Calu3 (cell line): ENCODE measurements around the gene GOLGA3. TPM values are rescaled to one million over a fixed set of nuclear protein-coding genes. Genes with fewer than 3 reads are reported as not detected.

ENCODE experiments used
- BruUV-seq: library from RNA; stranded (reverse); fragments of 400-500 nt; replicated peaks from 2 replicates; lab custom pipeline; 2021; lab: Mats Ljungman, UMichigan
- CTCF ChIA-PET: fragments of 300-600 bp; sonication (Branson Sonifier 250); formaldehyde crosslinking; loops from one replicate; lab custom pipeline; 2022; ENCODE audit warnings: antibody characterized with exemption; lab: Charles Lee
- DNase-seq: peaks from one replicate; pipeline ENCODE4 v3.0.0; 2022
- H3K27ac Mint-ChIP-seq: one replicate; pipeline ENCODE4 v1.8.0; 2022; ENCODE audit warnings: mixed read lengths; ENCODE audit not compliant: unreplicated experiment
- H3K27me3 Mint-ChIP-seq: one replicate; pipeline ENCODE4 v1.8.0; 2022; ENCODE audit warnings: mixed read lengths; ENCODE audit not compliant: unreplicated experiment
- H3K36me3 Mint-ChIP-seq: one replicate; pipeline ENCODE4 v1.8.0; 2022; ENCODE audit warnings: mild to moderate bottlenecking, moderate library complexity, mixed read lengths; ENCODE audit not compliant: insufficient read depth, unreplicated experiment
- H3K4me1 Mint-ChIP-seq: one replicate; pipeline ENCODE4 v1.8.0; 2022; ENCODE audit warnings: mild to moderate bottlenecking, low read depth, mixed read lengths; ENCODE audit not compliant: unreplicated experiment
- H3K4me3 Mint-ChIP-seq: one replicate; pipeline ENCODE4 v1.8.0; 2022; ENCODE audit warnings: mild to moderate bottlenecking, low read depth, moderate library complexity, mixed read lengths; ENCODE audit not compliant: unreplicated experiment
- H3K9me3 Mint-ChIP-seq: one replicate; pipeline ENCODE4 v1.8.0; 2022; ENCODE audit warnings: low read depth, mixed read lengths; ENCODE audit not compliant: unreplicated experiment
- intact Hi-C: fragments of 100-400 bp; cut with micrococcal nuclease; formaldehyde crosslinking; loops from one replicate; pipeline ENCODE4 v1.10.0; 2022; ENCODE audit not compliant: unreplicated experiment
- total RNA-seq: library from RNA; stranded (reverse); gene quantifications from 2 replicates; pipeline ENCODE4 v1.2.3, GENCODE V29; 2022
- TF ChIP-seq, protein P1 (sequence below): fragments of 200-600 bp; IDR thresholded peaks from one replicate; pipeline ENCODE4 v1.8.0; 2022; ENCODE audit warnings: antibody characterized with exemption; ENCODE audit not compliant: unreplicated experiment

The GOLGA3 gene
- total RNA-seq, 1 experiment from 2014 or later = 116 TPM

- H3K4me1 Mint-ChIP-seq = no peaks in the 10 kb centered on the region
- no peak for DNase-seq
- intact Hi-C loops = no loop called here
- CTCF ChIA-PET = interaction anchor here (0.6 kb wide), 1 partner anchor 9 kb away, joined by 4 read pairs; no protein-coding TSS in a partner anchor
- TF ChIP-seq, protein P1, sequence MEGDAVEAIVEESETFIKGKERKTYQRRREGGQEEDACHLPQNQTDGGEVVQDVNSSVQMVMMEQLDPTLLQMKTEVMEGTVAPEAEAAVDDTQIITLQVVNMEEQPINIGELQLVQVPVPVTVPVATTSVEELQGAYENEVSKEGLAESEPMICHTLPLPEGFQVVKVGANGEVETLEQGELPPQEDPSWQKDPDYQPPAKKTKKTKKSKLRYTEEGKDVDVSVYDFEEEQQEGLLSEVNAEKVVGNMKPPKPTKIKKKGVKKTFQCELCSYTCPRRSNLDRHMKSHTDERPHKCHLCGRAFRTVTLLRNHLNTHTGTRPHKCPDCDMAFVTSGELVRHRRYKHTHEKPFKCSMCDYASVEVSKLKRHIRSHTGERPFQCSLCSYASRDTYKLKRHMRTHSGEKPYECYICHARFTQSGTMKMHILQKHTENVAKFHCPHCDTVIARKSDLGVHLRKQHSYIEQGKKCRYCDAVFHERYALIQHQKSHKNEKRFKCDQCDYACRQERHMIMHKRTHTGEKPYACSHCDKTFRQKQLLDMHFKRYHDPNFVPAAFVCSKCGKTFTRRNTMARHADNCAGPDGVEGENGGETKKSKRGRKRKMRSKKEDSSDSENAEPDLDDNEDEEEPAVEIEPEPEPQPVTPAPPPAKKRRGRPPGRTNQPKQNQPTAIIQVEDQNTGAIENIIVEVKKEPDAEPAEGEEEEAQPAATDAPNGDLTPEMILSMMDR = no peak
- BruUV-seq = no TSS peak
- no peak overlapping the region for H3K27ac Mint-ChIP-seq
- H3K9me3 Mint-ChIP-seq = peaks cover 4% of the 10 kb centered on the region
- H3K27me3 Mint-ChIP-seq = no peaks in the 10 kb centered on the region
- H3K4me3 Mint-ChIP-seq = no peak overlapping the region
- H3K36me3 Mint-ChIP-seq = peaks cover 56% of the 10 kb centered on the region
Measured at GRCh38 chr12:132872975-132873421, 44.3 kb upstream of the GOLGA3 start.

GRCh38 chr12:132872073-132872855 lies 43.6 kb upstream of the GOLGA3 start:
- DNase-seq = no peak
- intact Hi-C loops = no loop called here
- no TSS peak for BruUV-seq
- CTCF ChIA-PET = no interaction called here
- Mint-ChIP-seq H3K9me3 (peaks cover 9% of the 10 kb centered on the region), H3K27ac (no peak overlapping the region), H3K27me3 (no peaks in the 10 kb centered on the region), H3K36me3 (peaks cover 52% of the 10 kb centered on the region), H3K4me3 (no peak overlapping the region), H3K4me1 (no peaks in the 10 kb centered on the region)
- TF ChIP-seq, protein P1 = no peak

DNA sequence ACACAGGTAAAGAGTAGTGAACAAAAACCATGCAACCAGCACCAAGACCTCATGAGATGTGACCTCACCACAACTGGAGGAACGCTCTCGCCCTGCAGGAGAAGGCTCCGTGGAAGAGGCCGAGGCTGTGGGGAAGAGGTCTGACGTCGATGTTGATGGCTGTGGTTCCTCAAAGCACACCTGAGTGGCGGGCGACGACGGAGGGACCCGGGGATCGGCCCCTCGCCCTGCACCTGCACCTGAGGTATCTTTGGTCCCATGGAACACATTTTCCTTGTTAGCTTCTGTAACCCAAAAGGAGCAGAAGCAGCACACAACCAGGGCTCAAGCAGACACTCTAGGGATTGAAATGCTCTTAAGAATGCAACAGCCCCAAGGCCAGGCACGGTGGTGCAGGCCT lies 40.9 kb upstream of the GOLGA3 start:
- no peak overlapping the region for H3K27ac Mint-ChIP-seq
- DNase-seq = no peak
- no TSS peak for BruUV-seq
- H3K4me3 Mint-ChIP-seq = no peak overlapping the region
- TF ChIP-seq, protein P1 = no peak
- H3K27me3 Mint-ChIP-seq = no peaks in the 10 kb centered on the region
- intact Hi-C loops = no loop called here
- H3K4me1 Mint-ChIP-seq = no peaks in the 10 kb centered on the region
- peaks cover 11% of the 10 kb centered on the region for H3K9me3 Mint-ChIP-seq
- H3K36me3 Mint-ChIP-seq = peaks cover 45% of the 10 kb centered on the region
- CTCF ChIA-PET = no interaction called here

- Mint-ChIP-seq H3K36me3 (peaks cover 30% of the 10 kb centered on the region), H3K4me3 (no peak overlapping the region)
- CTCF ChIA-PET = no interaction called here
Measured at GRCh38 chr12:132866251-132866828, 37.7 kb upstream of the GOLGA3 start.

More at GRCh38 chr12:132866251-132866828, 37.7 kb upstream of the GOLGA3 start:
- BruUV-seq = no TSS peak
- peaks cover 8% of the 10 kb centered on the region for H3K9me3 Mint-ChIP-seq
- H3K4me1 Mint-ChIP-seq = no peaks in the 10 kb centered on the region
- no peaks in the 10 kb centered on the region for H3K27me3 Mint-ChIP-seq
- TF ChIP-seq, protein P1 = no peak
- H3K27ac Mint-ChIP-seq = no peak overlapping the region
- intact Hi-C loops = no loop called here
- DNase-seq = no peak
